ENCODE data around the gene SMPD2.

GRCh38 chr6:109453156-109453555 is 12.6 kb downstream of the SMPD2 start:
- TF ChIP-seq POLR2A (IDR thresholded peaks at IDR 0.05; ENCODE audit: extremely low read depth, insufficient read length) (no peak), MAX (IDR thresholded peaks at IDR 0.05; ENCODE audit: low read depth, low read length) (no peak)
- TF ChIP-seq, protein P1, sequence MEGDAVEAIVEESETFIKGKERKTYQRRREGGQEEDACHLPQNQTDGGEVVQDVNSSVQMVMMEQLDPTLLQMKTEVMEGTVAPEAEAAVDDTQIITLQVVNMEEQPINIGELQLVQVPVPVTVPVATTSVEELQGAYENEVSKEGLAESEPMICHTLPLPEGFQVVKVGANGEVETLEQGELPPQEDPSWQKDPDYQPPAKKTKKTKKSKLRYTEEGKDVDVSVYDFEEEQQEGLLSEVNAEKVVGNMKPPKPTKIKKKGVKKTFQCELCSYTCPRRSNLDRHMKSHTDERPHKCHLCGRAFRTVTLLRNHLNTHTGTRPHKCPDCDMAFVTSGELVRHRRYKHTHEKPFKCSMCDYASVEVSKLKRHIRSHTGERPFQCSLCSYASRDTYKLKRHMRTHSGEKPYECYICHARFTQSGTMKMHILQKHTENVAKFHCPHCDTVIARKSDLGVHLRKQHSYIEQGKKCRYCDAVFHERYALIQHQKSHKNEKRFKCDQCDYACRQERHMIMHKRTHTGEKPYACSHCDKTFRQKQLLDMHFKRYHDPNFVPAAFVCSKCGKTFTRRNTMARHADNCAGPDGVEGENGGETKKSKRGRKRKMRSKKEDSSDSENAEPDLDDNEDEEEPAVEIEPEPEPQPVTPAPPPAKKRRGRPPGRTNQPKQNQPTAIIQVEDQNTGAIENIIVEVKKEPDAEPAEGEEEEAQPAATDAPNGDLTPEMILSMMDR (IDR thresholded peaks at IDR 0.05; ENCODE audit: low read depth, low read length): no peak

All from NB4 (cell line).